ENCODE data around the gene SLC34A1.

Gene SLC34A1

GRCh38 chr5:177378884-177379883 is 5.0 kb upstream of the SLC34A1 start:
- in situ Hi-C loops (cut with MboI; ENCODE audit: low pct_unique_long_range_greater_than_20kb, low sequenced_read_pairs, unreplicated experiment), result no loop called here
- DNase-seq (ENCODE audit: low spot score), result peak; percentile 80
- TF ChIP-seq, protein P1, sequence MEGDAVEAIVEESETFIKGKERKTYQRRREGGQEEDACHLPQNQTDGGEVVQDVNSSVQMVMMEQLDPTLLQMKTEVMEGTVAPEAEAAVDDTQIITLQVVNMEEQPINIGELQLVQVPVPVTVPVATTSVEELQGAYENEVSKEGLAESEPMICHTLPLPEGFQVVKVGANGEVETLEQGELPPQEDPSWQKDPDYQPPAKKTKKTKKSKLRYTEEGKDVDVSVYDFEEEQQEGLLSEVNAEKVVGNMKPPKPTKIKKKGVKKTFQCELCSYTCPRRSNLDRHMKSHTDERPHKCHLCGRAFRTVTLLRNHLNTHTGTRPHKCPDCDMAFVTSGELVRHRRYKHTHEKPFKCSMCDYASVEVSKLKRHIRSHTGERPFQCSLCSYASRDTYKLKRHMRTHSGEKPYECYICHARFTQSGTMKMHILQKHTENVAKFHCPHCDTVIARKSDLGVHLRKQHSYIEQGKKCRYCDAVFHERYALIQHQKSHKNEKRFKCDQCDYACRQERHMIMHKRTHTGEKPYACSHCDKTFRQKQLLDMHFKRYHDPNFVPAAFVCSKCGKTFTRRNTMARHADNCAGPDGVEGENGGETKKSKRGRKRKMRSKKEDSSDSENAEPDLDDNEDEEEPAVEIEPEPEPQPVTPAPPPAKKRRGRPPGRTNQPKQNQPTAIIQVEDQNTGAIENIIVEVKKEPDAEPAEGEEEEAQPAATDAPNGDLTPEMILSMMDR (IDR thresholded peaks at IDR 0.05; ENCODE audit: extremely low read depth, insufficient read depth, missing control alignments), result no peak

DNA sequence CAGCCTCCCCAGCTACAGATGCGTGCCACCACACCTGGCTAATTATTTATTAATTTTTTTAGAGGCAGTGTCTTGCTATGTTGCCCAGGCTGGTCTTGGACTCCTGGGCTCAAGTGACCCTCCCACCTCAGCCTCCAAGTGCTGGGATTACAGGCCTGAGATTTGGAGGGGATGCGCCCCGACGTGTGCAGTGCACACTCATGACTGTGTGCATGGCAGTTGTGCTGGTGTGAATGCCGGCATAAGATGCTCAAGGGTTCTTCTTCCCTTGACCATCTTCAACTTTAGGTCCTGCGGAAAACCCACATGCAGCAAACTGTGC is 3.5 kb upstream of the SLC34A1 start:
- TF ChIP-seq, protein P1 (IDR thresholded peaks at IDR 0.05; ENCODE audit: extremely low read depth, insufficient read depth, missing control alignments), result no peak
- in situ Hi-C loops (cut with MboI; ENCODE audit: low pct_unique_long_range_greater_than_20kb, low sequenced_read_pairs, unreplicated experiment), result no loop called here
- no peak for DNase-seq (ENCODE audit: low spot score)

- TF ChIP-seq, protein P1 (IDR thresholded peaks at IDR 0.05; ENCODE audit: extremely low read depth, insufficient read depth, missing control alignments), result peak; percentile 14
- in situ Hi-C loops (cut with MboI; ENCODE audit: low pct_unique_long_range_greater_than_20kb, low sequenced_read_pairs, unreplicated experiment), result no loop called here
- no peak for DNase-seq (ENCODE audit: low spot score)
These were observed 1.7 kb upstream of the SLC34A1 start for GRCh38 chr5:177382423-177383029.

DNA sequence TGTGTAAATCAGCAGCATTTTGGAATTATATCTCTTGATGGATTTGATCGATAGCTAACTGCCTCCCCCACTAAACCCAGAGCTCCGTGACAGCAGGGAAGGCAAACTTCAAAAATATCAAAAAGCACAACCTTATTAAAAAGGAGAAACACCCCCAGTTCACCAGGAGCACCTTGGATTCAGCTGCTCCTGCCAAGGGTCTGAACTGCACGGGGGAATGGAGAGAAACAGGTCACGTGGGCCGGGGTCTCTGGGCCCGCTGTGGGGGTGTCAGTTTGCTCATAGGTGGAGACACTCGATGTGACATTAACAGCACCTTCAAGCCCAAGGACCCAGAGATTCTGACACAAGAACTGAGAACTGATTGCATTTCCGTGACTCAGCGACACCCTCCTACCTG is 1.1 kb upstream of the SLC34A1 start:
- TF ChIP-seq, protein P1 (IDR thresholded peaks at IDR 0.05; ENCODE audit: extremely low read depth, insufficient read depth, missing control alignments), result no peak
- in situ Hi-C loops (cut with MboI; ENCODE audit: low pct_unique_long_range_greater_than_20kb, low sequenced_read_pairs, unreplicated experiment), result no loop called here
- DNase-seq (ENCODE audit: low spot score), result no peak

DNA sequence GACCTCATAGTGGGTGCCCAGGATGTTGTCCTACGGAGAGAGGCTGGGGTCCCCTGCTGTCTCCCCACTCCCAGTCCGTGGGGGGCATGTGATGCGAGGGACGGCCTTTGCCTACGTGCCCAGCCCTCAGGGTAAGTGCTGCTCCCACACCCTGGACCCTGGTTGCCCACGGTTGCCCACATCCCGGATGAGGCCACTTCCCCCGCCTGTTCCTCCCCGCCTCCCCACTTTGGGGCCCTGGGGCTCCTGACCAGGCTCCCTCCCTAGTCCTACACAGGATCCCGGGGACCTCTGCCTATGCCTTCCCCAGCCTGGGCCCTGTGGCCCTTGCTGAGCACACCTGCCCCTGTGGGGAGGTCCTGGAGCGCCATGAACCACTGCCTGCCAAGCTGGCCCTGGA is 1.5 kb downstream of the SLC34A1 start:
- in situ Hi-C loops (cut with MboI; ENCODE audit: low pct_unique_long_range_greater_than_20kb, low sequenced_read_pairs, unreplicated experiment), result no loop called here
- DNase-seq (ENCODE audit: low spot score), result no peak
- TF ChIP-seq, protein P1 (IDR thresholded peaks at IDR 0.05; ENCODE audit: extremely low read depth, insufficient read depth, missing control alignments), result no peak

DNA sequence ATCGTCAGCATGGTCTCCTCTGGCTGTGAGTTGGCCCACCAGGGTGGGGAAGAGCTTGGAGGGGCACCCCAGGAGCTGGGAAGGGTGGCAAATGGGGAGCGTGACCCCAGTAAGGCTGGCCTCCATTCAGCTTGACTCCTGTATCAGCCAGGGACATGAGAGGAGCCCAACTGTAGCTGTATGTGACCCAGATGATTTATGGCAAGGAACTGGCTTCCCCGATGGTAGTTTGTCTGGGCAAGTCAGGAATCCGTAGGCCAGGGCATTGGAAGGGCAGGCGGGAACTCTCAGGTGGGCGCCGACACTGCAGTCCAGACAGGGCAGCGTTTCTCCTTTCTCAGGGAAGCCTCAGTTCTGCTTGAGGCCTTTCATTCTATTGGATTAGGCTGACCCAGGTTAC is 2.3 kb downstream of the SLC34A1 start:
- in situ Hi-C loops (cut with MboI; ENCODE audit: low pct_unique_long_range_greater_than_20kb, low sequenced_read_pairs, unreplicated experiment), result no loop called here
- no peak for DNase-seq (ENCODE audit: low spot score)
- TF ChIP-seq, protein P1 (IDR thresholded peaks at IDR 0.05; ENCODE audit: extremely low read depth, insufficient read depth, missing control alignments), result no peak

Measured in GM13977 (cell line).